Breast epithelium (tissue), 4 donors: ENCODE measurements around the gene DGUOK. TPM values are rescaled to one million over a fixed set of nuclear protein-coding genes. Genes with fewer than 3 reads are reported as not detected.

Experiments used
- DNase-seq, 2 donors: peaks; one replicate each; pipeline ENCODE4 v3.0.0-alpha.2; 2019; ENCODE audit warnings: low spot score in 2 of 2
- H3K27ac ChIP-seq, 2 donors: fragments of 200-600 bp; sonication (generic) in 1 of 2; one replicate each; pipeline ENCODE4 v1.5.1; 2016 to 2019; ENCODE audit warnings: mild to moderate bottlenecking in 1 of 2
- H3K27me3 ChIP-seq, 2 donors: fragments of 200-600 bp; sonication (generic) in 1 of 2; one replicate each; pipeline versions ENCODE4 v1.5.1 to v1.6.0; 2017 to 2019; ENCODE audit warnings: control low read depth in 1 of 2, mild to moderate bottlenecking in 1 of 2
- H3K36me3 ChIP-seq: fragments of 200-600 bp; one replicate; pipeline ENCODE4 v1.5.1; 2019
- H3K4me1 ChIP-seq, 2 donors: fragments of 200-600 bp; sonication (generic); one replicate each; pipeline ENCODE4 v1.5.1; 2016 to 2019; ENCODE audit warnings: control low read depth in 1 of 2
- H3K4me3 ChIP-seq, 3 donors: fragments of 200-600 bp; sonication (generic); 1 replicate in 2 of 3; 2 replicates in 1 of 3; pipeline ENCODE4 v1.5.1; 2016 to 2019; ENCODE audit warnings: mild to moderate bottlenecking in 3 of 3, moderate library complexity in 2 of 3
- H3K9me3 ChIP-seq, 2 donors: fragments of 200-600 bp; sonication (generic) in 1 of 2; one replicate each; pipeline ENCODE4 v1.5.1; 2016 to 2019; ENCODE audit warnings: control low read depth in 1 of 2
- CTCF ChIP-seq, 3 donors: fragments of 450-650 bp; IDR thresholded peaks; one replicate each; pipeline ENCODE4 v1.5.1; 2016 to 2017; ENCODE audit warnings: antibody characterized with exemption in 3 of 3, mild to moderate bottlenecking in 3 of 3, moderate library complexity in 3 of 3
- POLR2A ChIP-seq: fragments of 450-650 bp; IDR thresholded peaks from one replicate; pipeline ENCODE4 v1.6.1; 2016; ENCODE audit warnings: antibody characterized with exemption, mild to moderate bottlenecking, moderate library complexity
- POLR2AphosphoS5 ChIP-seq, 3 donors: sonication (generic); formaldehyde crosslinking; IDR thresholded peaks; one replicate each; pipeline ENCODE4 v1.6.1; 2017; ENCODE audit warnings: antibody characterized with exemption in 3 of 3
- intact Hi-C: fragments of 100-400 bp; cut with DNase I; formaldehyde crosslinking; loops from one replicate; pipeline ENCODE4 v1.15.1; 2023; ENCODE audit warnings: low total_unique reads
- total RNA-seq, 3 donors: library from RNA; depleted of rRNA; stranded (reverse); fragments of >200 nt; gene quantifications; one replicate each; pipeline ENCODE4 v1.1.0, GENCODE V29; 2016

Gene DGUOK
- total RNA-seq, 3 donors from 2014 or later, result 35.4 to 45.7 (median 42.3) TPM

- TF ChIP-seq POLR2AphosphoS5 (IDR thresholded peaks at IDR 0.05) (no peak), POLR2A (no peak), CTCF (IDR thresholded peaks at IDR 0.05) (no peak)
- Histone ChIP-seq H3K27me3 (no peaks in the 10 kb centered on the region), H3K9me3 (no peaks in the 10 kb centered on the region), H3K36me3 (no peaks in the 10 kb centered on the region), H3K4me1 (no peaks in the 10 kb centered on the region), H3K4me3 (no peak overlapping the region), H3K27ac (no peak overlapping the region)
- no peak for DNase-seq
- intact Hi-C loops, result no loop called here
These were observed 66.7 kb downstream of the DGUOK start for GRCh38 chr2:73993376-73993775.

- Histone ChIP-seq H3K9me3 (no peaks in the 10 kb centered on the region), H3K4me3 (no peak overlapping the region), H3K27me3 (no peaks in the 10 kb centered on the region), H3K36me3 (no peaks in the 10 kb centered on the region), H3K27ac (no peak overlapping the region), H3K4me1 (no peaks in the 10 kb centered on the region)
- intact Hi-C loops, result no loop called here
- TF ChIP-seq POLR2A, result no peak
- no peak for TF ChIP-seq CTCF (IDR thresholded peaks at IDR 0.05)
- no peak for TF ChIP-seq POLR2AphosphoS5 (IDR thresholded peaks at IDR 0.05)
- no peak for DNase-seq
These were observed 67.1 kb downstream of the DGUOK start for GRCh38 chr2:73993778-73994177.

GRCh38 chr2:73994178-73994831 is 67.6 kb downstream of the DGUOK start:
- no peak for DNase-seq
- intact Hi-C loops, result no loop called here
- H3K36me3 ChIP-seq, result no peaks in the 10 kb centered on the region
- no peak overlapping the region for H3K4me3 ChIP-seq
- TF ChIP-seq POLR2AphosphoS5 (IDR thresholded peaks at IDR 0.05) (no peak), CTCF (IDR thresholded peaks at IDR 0.05) (no peak), POLR2A (no peak)
- no peaks in the 10 kb centered on the region for H3K4me1 ChIP-seq
- no peaks in the 10 kb centered on the region for H3K27me3 ChIP-seq
- H3K9me3 ChIP-seq, result no peaks in the 10 kb centered on the region
- no peak overlapping the region for H3K27ac ChIP-seq

- no peak for DNase-seq
- Histone ChIP-seq H3K4me3 (no peak overlapping the region), H3K9me3 (no peaks in the 10 kb centered on the region), H3K27ac (no peak overlapping the region), H3K36me3 (no peaks in the 10 kb centered on the region), H3K4me1 (peaks cover 0 to 10% of the 10 kb centered on the region in 2 donors), H3K27me3 (no peaks in the 10 kb centered on the region)
- intact Hi-C loops, result no loop called here
- TF ChIP-seq POLR2A, result no peak
- no peak for TF ChIP-seq CTCF (IDR thresholded peaks at IDR 0.05)
- no peak for TF ChIP-seq POLR2AphosphoS5 (IDR thresholded peaks at IDR 0.05)
These were observed 69.1 kb downstream of the DGUOK start for GRCh38 chr2:73995810-73996209.

GRCh38 chr2:73997813-73998212 is 71.1 kb downstream of the DGUOK start:
- TF ChIP-seq POLR2AphosphoS5 (IDR thresholded peaks at IDR 0.05), result no peak
- no peaks in the 10 kb centered on the region for H3K27me3 ChIP-seq
- H3K27ac ChIP-seq, result no peak overlapping the region
- H3K4me1 ChIP-seq, result peaks cover 0 to 10% of the 10 kb centered on the region in 2 donors
- no peaks in the 10 kb centered on the region for H3K9me3 ChIP-seq
- H3K4me3 ChIP-seq, result no peak overlapping the region
- no peak for DNase-seq
- H3K36me3 ChIP-seq, result no peaks in the 10 kb centered on the region
- intact Hi-C loops, result no loop called here
